GM19468 (cell line): ENCODE results near the gene NELL2.
"Not testable (repeated sequence)": the region's sequence is repeated elsewhere in the genome, so short reads cannot be mapped to it uniquely, and the experiment has no call there.

ENCODE experiments used
- ATAC-seq: cut with Tn5 transposase; IDR thresholded peaks from one replicate; pipeline ENCODE4 v1.9.1; 2021; ENCODE audit warnings: mild to moderate bottlenecking, moderate library complexity, moderate number of reproducible peaks; ENCODE audit not compliant: unreplicated experiment; ENCODE audit errors: extremely low read depth

The NELL2 gene

DNA sequence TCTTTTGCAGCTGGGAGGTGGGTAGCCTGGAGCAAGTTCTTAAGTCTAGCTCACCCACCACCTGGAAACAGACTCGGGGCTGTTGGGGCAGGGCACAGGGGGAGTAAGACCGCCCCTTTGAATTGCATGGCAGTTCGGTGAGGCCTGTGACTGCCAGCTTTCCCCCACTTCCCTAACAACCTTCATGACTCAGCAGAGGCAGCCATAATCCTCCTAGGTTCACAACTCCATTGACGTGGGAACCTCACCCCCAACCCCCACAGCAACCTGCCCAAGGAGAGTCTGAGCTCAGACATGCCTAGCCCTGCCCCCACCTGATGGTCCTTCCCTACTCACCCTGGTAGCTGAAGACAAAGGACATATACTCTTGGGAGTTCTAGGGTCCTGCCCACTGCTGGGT, 87.4 kb downstream of the NELL2 start:
- ATAC-seq: no peak

DNA sequence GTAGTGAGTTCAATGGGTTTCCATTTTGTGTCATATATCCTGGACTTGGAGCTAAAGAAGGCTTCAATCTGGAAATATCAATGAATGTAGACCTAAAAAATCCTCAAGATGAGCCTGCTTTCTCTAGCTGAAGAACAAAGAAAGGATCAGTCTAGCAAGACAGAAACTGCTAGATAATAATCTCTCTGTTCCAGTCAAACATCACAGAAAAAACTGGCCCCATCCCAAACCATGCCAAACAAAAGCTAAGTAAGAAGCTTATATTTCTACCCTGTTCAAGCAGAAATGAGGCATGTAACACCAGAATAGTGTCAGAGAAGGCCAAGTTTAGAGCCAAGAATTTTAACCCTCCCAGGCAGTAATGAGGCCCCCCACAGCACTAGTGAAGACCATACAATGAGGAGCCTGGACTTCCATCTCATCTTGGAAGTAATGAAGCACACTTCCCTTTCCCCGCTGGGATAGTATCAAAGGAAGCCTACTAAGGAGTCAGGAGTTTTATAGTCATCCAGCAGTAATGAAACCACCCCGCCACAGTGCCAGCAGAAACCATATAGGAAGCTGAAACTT, 95.8 kb downstream of the NELL2 start:
- ATAC-seq: no peak

DNA sequence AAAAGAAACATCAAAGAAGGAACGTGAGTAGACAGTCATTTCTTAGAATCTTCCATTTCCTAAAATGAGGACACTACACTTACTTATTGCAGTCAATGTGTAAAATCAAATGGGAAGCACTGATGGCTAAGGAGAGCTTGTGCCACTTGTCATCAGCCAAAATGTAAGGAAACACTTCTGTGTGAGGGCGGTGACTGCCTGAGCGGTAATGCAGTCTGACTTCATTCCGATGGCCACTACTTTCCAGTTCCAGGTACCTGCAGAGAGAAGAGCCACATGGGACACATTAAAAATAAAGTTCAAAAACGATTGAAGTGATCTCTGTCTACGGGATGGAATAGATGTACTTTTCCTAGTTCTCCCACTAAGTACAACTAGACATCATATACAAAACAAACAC, 96.3 kb downstream of the NELL2 start:
- no peak for ATAC-seq

- ATAC-seq: no peak
Measured at GRCh38 chr12:44778863-44779262, 97.3 kb downstream of the NELL2 start.

DNA sequence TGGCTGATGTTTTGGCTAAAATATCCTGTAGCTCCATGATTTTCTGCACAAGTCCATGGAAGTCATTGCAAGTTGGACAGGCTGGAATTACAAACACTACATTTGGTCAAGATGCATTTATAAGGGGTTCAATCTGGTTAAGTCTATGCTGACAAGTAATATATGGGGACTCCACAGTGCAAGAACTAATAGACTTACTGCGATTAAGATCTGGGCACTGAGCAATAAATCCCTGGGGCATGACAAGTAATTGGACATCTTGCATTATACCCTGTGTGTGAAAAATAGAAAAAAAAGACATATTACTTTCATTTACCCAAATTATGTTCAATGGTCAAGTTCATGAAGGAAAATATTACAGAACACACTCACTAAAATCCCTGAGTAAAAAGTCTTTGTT, 99.1 kb downstream of the NELL2 start:
- ATAC-seq: no peak

DNA sequence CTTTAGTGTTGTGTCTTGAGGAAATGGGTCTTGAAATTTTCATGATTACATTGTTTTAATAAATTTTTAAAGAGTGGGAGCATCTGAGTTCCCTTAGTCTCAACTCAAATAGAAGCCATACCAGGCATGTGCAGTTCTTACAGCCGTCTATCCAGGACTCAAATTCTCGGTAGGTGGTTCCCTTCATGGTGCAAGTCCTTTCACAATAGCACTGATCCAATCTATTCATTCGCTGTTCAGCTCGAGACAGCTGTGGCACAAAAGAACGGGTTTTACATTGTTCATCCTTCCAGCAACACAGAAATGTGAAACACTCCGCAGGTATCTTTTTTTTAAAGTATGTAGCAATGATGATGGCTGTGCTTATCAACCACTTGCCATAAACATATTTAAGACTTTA, 100.2 kb downstream of the NELL2 start:
- no peak for ATAC-seq

- no peak for ATAC-seq
Measured at GRCh38 chr12:44774815-44775411, 101.2 kb downstream of the NELL2 start.

GRCh38 chr12:44771485-44772021, 104.6 kb downstream of the NELL2 start:
- ATAC-seq: no peak

GRCh38 chr12:44765796-44766195, 110.3 kb downstream of the NELL2 start:
- ATAC-seq: no peak

DNA sequence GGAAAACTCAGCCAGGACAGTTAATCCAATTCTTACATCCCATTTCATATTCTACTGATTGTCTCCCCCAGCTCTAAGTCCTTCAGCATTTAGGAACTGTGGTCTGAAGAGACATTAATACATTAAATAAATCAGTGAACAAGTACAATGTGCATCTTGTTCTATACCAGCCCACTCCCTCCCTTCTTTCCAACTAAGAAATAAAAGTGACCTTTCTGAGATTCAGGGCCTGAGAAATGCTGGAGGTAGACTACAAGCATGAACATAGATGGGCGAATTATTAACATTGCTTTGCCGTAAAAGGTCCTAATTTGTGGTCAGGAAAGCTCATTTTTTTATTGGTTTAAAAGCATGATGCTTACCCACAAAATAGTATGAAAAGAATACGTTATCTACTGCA, 113.1 kb downstream of the NELL2 start:
- no peak for ATAC-seq

DNA sequence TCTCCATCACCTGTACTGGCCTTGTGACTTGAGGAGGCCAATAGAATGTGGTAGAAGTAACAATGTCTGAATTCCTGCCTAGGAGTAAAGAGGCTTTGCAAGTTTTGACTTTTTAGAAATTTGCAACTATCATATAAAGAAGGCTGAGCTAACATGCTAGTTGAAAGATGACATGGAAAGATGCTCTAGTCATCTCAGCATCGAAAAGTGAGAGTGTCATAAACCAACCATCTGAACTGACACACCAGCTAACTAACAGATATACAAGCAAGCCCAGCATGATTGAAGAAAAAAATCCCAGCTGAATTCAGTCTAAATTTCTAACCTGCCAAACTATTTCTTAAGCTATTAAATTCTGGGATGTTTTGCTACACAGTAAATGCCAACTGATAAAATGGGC, 116.8 kb downstream of the NELL2 start:
- no peak for ATAC-seq

DNA sequence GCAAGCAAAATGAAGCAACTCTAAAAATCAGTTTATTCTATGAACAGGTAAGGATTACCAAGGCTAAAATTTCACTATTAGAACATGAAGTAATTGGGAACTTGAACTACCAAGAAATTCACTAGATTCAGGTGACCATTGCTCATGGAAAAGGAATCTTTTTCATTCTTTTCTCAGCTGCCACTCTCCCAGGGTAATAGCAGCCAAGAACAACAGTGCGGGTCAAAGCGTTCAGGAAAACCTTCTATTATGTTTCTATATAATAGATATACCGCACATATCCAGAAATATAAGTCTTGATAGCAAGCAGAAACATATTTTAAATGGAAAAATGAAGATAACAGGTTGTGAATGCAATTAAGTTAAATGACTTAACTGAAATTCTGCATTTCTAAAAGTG, 125.6 kb downstream of the NELL2 start:
- ATAC-seq: no peak

DNA sequence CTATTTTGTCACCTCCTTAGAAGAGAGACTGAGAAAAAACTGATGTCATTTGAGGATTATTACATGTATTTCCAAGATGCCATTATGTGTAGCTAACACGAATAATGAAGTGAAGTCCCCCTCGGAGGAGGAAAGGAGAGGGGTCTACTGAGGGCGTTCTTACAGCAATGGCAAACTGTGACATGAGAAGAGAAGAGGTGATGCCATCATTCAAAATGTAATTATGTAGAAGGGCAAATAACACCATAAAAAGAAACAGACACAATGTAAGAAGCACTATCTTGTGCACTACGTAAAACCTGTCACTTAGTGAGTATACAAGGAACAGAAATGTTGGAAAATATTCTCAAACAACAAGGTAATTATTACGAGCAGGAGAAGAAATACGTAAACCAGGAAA, 126.5 kb downstream of the NELL2 start:
- no peak for ATAC-seq

DNA sequence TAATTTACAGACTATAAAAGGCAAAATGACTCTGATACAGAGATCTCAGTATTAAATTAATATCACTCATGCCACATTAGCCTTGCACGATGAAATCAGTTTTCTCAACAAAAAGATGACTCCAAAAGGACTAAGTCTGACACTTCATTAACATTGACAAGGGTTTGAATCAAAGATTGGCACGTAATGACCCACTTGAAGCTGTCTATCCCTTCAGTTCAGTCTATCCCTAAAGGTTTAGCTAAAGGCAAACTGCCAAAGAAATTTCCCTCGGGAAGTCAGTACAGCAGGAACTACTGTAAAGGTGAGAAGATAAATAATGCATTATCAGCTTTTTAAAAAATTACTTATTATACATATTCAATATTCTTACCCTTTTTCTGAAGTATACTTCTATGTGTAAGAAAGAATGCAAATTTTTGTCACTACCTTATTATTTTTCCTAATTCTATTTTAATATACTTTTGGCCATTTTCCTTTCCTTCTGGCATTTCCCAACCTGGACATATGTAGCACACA, 127.1 kb downstream of the NELL2 start:
- ATAC-seq: no peak

GRCh38 chr12:44741292-44741980, 134.7 kb downstream of the NELL2 start:
- ATAC-seq: not testable (repeated sequence)

GRCh38 chr12:44738051-44738450, 138.1 kb downstream of the NELL2 start:
- ATAC-seq: no peak

- ATAC-seq: no peak
Measured at GRCh38 chr12:44728566-44728965, 147.5 kb downstream of the NELL2 start.

GRCh38 chr12:44720265-44720664, 155.8 kb downstream of the NELL2 start:
- no peak for ATAC-seq

DNA sequence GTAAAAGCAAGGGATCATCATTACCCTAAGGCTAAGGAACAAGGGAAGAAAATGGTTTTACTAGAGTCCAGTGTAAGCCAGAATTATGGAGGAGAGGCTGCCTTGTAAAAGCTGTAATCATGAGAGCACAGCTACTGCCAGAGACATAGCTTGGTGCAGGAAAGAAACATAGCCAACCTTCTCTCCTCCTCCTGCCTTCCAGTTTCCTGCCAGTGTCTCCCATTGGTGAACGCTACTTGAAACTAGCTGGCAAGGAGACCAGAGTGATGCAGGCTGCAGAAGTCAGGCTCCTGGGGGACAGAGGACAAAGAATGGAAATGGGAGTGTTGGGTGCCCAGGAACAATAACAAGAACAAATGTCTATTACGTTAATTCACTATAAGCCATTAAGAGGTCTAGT, 158.5 kb downstream of the NELL2 start:
- ATAC-seq: no peak

DNA sequence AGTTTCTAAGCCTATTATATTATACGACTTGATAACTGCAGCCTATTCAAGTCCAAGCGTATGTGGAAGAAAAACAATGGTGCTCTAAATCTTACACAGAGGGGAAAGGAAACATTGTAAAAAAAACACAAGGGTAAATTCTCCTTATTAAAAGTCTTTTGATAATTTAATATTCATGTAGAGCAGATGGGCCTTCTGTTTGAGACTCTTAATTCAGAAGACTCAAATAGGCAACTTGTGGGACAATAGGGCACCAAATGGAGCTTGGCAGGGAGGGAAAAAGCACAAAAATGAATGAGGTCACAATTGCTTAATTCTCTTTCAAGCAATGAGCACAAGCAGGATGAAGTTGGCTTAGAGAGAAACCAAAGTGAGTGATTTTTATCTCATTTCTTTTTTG, 159.4 kb downstream of the NELL2 start:
- no peak for ATAC-seq

DNA sequence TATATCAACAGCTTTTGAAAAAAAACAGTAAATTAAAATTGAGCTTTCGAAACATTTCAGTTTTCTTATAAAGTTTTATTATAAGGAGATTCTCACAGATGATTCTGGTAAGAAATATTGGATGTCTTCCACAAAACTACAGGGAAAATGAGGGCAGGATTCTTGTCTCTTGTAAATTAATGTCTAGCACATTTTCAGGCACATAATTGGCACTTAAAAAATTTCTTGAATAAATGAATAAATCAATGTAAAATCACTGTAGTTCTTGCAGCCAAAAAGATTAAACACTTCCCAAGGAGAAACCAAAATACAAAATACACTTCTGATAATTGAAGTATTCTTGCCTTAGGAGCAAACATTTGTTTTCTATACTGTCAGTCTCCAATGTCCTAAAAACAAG, 164.4 kb downstream of the NELL2 start:
- no peak for ATAC-seq
